Eye (tissue), 1 donor: Measurements from ENCODE around the gene ANKRD44.

ENCODE experiments used
- DNase-seq: peaks from one replicate; pipeline ENCODE4 v3.0.0-alpha.2; 2015

ANKRD44 gene

DNA sequence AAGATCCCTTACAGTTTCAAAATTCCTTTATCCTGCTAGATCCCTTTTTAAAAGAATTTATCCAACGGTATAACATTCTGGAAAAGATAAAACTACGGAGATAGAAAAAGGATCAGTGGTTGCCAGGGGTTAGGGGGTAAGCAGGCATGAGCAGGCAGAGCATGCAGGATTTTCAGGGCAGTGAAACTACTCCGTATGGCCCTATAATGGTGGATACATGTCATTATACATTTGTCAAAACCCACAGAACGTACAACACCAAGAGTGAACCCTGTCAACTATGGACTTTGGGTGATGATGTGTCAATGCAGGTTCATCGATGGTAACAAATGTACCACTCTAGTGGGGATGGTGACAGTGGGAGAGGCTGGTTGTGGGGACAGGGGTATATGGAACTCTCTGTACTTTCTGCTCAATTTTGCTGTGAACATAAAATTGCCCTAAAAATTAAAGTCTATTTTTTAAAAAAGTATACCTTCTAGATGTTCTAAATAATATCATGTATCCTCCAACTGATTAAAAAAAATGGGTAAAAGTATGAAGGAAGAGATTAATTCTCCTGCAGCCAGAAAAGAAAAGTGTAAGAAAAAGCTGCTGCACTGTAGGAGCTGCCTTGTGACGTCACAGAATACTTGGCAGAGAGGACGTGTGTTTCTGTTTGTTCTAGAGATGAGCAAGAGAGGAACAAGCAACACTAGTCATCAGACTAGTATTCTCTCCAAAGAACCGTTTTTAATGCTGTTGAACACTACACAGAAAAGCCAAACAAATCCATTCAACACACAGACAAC lies 23.6 kb downstream of the ANKRD44 start:
- no peak for DNase-seq

DNA sequence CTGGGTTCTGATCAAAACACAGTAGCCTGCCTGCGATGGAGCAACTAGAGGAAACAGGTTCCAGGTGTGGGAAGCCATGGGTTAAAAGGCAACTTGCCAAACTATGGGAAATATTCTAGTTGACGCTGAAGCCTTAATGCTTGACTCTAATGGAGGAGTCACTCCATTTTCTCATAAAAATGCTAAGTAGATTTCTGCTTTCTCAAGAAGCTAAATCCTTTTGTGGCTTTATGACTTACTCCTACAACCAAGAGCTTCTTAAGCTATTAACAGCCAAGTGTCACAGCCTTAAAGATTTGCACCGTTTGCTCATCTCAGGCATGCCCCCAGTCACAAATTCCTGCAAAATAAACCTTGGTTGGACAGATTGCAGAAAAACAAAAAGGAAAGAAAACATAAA lies 25.2 kb downstream of the ANKRD44 start:
- no peak for DNase-seq

DNA sequence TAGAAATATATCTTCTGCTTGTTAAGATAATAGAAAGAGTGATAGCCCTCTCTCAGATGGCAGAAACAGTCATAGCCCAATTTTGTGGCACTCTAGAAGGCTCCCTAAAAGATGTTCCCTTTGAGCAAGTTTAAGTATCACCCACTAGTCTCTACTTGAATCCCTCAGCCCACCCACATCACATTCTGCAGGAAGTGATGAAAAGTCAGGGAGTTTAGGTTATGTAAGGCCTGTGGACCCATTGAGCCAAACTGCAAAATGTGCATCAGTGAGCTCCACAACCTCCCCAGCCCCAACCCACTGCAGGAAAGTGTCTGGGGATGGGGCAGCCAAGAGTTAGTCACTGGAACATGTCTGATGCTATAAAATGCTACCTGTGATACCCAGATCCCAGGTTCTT lies 25.6 kb downstream of the ANKRD44 start:
- no peak for DNase-seq

DNA sequence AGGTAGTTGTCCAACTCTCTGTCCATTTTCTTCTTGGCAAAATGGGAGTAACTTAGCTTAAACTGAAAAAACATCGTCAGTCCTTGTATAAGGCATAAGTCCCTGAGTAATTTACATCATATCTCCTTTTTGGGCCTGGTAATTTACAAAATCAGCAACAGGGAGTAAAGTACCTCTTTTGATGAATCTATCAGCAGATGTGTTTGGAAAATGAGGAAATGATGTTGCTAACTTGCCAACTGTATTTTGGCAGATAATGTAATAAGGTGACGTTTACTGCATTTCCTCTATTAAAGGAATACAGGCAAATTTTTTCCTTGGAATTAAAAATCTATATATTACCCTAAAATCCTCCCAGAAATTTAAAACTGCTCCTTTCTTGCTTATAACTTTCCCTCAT lies 29.2 kb downstream of the ANKRD44 start:
- no peak for DNase-seq

DNA sequence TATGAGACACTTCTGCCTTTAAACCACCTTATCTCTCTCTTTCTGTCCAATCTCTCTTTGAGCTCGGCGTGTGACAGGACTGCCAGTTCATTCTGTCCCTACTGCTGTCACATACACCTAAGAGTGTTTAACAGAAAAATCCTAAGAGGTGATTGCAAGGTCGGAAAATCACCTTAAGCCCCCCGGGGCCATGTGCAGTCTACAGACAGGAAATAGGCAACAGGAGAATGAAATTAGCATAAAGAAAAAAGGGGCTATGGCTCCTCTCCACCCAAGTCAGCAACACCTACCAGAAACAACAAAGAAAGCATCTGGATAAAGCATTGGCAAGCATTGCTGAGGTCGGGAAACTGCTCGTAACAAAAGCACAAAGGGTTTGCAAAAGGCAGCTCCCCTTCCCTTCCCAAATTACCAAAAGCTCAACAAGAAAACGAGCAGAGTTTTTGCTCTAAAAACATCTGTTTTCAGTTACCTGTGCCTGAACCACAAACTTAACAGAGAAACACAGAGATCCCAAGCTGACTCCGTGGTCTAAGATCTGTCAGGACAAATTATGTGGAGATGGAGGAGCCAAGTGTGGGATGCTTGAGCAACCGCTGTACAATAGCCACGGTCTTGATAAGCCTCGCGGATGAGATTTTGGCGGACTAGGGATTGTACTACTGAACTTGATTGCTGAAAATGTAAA lies 30.4 kb downstream of the ANKRD44 start:
- peak; percentile 74 for DNase-seq

DNA sequence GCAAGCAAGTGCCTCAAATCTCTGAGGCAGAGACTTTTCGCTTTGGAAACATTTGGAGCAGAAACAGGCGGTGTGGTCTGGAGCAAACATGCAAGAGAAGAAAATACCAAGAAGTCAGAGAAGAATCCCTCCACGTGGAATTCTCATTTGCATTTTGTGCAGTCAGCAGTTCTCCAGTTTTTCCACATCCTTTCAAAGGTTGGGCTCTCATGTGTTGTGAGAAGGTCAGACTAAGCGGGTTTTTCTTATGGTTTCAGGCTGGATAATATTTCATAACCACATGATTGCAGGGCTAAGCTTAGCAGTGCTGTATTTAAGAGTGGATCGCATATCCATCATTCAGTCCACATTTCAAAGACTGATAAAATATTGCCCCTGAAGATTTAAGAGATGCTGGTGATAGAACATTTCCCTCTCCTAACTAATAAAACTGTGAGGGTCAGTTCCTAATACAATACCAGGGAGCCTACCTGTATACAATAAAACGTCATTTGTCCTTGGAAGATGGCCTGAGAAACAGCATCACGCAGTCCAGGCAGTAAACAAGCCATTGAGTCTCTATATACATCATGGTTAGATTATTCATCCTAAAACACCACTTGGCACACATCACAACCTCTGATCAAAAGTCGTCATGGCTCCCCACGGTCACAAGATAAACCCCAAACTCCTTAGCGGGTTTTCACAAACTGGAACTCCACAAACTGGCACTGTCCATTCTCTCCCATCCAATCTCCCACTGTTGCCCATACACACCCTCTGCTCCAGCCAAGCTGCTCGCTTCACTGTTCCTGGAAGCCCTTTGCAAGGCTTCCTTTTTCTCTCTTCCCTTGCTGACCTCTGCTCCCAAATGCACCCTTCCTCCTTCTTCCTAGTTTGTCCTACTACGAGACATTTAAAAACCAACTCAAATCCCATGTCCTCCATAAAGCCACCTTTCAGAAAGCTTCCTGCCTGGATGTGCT lies 31.5 kb downstream of the ANKRD44 start:
- DNase-seq = peak; percentile 35

DNA sequence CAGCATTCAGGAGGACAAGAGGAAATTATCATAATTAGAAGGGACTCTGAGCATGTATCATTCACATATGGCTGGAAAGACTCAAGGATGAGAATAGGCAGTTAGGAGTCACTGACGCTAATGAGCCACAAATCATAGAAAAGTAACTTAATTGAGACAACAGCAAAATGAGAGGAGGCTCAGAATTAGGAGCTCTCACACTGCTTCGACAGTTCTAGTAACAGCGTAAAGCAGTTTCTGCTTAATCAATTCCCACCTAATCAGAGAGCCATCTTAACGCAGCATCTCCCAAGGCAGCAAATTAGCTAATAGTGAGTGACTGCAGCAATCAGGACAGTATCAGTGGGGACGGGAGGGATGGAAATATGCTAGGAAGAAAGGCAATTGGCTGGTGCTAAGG lies 32.8 kb downstream of the ANKRD44 start:
- peak; percentile 59 for DNase-seq

DNA sequence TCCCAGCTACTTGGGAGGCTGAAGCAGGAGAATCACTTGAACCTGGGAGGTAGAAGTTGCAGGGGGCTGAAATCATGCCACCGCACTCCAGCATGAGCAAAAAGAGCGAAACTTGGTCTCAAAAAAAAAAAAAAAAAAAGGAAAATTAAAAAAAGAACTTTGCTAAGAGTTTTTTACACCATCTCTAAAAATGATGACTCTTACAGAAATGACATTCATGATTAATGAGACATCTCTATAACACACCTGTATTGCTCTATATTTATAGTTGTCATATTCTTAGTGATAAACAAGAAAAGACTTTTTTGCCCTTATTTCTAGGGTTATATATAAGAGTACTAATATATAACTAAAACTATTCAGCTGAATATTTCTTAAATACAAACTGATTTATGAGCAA lies 34.4 kb downstream of the ANKRD44 start:
- DNase-seq = no peak

DNA sequence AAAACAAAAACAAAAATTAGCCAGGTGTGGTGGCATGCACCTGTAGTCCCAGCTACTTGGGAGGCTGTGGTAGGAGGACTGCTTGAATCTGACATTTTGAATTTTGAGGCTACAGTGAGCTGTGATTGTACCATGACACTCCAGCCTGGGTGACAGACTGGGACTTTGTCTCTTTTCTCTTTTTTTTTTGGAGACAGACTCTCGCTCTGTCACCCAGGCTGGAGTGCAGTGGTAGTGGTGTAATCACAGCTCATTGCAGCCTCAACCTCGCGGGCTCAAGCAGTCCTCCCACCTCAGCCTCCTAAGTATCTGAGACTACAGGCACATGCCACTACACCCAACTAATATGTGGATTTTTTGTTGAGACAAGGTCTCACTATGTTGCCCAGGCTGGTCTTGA lies 35.6 kb downstream of the ANKRD44 start:
- no peak for DNase-seq

DNA sequence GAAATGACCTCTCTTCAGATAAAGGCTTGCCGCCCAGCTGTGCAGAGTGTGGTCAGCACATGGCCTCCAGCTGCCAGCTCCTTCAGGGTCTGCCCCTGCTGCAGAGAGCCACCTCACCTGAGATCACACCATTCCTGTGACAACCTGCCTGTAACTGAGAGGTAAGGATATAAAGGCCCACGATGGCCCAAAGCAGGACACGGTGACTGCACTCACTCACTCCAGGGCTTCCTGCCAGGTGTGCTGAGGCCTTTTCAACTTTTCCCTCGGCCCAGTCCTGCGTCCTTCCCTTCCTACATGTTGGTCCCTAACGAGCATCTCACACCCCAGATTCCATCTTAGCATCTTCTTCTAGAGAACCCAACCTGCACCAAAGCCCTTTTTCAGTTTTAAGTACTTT lies 36.2 kb downstream of the ANKRD44 start:
- no peak for DNase-seq

DNA sequence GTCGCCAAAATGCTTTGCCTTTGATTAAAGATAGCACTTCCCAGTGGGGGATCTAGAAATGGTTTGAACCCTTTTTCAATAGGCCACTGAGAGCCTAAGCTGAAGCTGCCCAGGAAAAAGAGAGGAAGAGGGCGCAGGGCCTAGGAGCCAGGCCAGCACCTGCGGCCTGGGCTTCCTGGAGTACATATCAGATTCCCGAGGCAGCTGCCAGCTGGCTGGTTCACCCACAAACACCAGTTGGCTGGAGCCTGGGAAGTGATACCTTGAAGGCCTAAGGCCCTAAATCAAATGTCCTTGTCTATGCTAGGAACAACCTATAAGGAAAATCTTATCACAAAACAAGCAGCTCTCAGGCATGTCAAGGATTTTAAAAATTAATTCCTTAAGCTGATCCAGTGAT lies 37.1 kb downstream of the ANKRD44 start:
- DNase-seq = no peak

DNA sequence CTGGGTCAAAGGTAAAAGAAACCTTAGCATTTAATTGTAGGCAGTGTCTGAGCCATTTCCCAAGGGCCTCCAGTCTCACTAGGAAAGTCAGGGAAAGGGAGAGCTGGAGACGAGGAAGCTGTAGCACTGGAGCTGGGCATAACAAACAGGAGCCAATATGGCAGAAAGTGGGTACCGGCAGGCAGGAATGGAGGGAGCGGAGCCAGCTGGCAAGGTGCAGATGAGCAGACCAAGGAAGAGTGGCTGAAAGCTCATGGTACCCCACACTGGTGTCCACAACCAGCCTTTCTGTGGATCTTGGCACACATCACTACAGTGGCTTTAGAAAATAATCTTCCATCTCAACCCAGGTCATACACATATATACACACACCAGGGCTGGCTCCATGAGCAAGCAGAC lies 40.0 kb downstream of the ANKRD44 start:
- DNase-seq = no peak

DNA sequence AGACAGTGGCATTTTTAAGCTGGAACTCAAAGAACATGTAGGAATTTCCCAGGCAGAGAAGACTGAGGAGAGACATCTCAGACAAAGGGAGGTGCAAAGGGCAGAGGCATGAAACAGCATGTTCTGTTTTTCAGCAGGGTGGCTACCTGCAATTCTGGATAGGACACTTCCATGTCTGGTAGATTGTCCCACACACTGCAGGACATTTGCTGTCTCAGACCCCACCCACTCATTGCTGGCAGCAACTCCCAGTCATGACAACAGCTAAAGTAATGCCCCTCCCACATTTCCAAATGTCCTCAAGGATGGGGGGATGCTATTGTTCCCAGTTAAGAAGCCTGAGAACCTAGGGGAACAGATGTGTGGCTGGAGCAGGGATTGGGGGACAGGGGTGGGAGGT lies 40.8 kb downstream of the ANKRD44 start:
- DNase-seq = no peak

DNA sequence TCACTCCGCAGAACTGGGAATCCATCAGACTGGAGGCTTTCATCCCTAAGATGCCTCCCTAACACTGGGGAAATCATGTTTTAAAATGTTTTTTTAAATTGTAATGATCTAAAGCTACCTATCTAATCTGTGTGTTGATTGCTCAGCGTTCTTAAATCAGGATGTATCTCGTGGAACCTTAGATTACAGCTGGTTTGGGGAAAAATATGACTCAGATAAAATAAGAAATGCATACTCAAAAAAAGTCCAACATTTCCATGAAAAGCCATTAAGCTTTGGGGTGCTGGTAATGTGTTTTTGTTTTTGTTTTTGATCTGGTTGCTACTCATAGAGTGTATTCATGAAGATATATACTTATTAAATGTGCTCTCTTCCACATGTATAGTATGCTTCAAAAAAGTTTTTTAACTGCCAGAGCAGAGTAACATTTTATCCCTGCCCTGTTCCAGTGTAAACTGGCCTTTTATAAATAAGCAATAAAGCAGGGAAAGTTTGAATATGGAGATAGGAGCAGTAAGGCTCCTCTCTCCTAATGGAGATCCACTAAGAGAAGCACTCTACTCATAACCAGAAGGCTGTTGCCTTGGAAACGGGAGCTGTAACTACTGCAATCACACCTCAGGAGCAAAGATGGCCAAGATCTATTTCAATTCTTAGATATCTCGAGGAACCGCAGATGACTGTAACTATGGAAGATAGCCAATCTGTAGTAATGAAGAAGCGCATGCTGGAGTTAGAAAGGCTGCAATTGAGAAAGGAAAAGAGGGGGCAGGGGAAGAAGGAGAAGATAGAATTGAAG lies 41.6 kb downstream of the ANKRD44 start:
- no peak for DNase-seq

DNA sequence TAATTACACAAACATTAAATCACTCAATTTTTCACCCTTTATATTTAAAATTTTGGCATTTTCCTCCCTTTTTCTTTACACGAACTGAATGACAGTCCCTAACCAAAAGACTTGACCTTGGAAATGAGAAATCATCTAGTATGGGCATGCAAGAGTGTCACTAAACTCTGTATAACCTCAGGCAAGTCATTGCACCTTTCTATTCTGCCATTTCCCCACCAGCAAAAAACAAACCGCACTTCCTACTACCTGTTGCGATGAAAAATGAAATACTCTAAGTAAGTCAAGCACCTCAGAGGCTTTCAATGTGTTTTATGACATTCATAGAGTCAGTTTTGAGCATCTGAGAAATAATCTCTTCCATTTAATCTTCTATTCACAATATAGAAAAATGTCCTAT lies 44.1 kb downstream of the ANKRD44 start:
- no peak for DNase-seq

DNA sequence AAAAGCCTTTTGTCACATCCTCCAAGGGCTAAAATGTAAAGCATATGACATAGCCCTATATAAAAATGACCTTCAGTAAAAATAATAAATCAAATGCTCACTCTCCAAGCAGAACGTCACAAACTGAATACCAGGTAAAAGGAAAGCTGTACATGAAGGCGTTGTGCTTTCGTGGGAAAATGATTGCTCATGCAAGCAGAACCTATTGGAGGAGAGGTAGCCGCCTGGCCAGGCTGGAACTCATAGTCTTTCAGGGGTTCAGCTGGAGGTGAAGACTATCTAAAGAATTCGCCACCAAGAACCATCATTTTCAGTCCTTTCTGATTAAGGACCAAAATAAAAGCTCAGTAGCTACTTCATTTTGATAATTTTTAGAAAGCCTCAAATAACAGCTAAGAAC lies 44.7 kb downstream of the ANKRD44 start:
- DNase-seq = no peak

DNA sequence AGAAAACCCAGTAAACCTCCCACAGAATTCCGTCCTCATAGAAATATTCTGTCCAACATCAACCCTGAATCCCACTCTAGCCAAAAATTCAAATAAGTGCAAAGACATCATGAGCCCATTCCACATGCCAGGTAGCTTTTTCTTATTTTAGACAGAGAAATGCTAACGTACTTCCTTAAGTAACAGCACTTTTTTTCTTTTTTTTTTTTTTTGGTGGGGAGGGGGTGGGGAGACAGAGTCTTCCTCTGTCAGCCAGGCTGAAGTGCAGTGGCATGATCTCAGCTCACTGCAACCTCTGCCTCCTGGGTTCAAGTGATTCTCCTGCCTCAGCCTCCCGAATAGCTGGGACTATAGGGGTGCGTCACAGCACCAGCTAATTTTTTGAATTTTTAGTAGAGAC lies 45.5 kb downstream of the ANKRD44 start:
- no peak for DNase-seq

DNA sequence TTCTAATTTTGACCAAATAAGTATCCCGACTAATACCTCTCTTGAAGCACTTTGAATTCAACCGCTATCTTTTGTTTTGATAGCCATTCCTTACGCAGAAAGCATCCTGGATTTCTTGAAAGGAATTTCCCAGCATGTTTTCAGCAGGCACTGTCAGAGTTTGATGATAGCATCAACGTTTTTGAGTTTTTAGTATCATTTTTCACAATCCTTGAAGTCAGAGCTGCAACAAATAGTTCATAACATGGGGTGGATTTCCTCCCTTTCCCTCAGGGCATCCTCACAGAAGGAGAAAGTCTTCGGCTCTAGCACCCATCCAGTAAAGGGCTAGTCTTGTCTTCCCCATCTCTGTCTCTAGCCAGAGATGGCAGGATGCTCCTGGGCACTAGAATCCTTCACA lies 46.2 kb downstream of the ANKRD44 start:
- no peak for DNase-seq

DNA sequence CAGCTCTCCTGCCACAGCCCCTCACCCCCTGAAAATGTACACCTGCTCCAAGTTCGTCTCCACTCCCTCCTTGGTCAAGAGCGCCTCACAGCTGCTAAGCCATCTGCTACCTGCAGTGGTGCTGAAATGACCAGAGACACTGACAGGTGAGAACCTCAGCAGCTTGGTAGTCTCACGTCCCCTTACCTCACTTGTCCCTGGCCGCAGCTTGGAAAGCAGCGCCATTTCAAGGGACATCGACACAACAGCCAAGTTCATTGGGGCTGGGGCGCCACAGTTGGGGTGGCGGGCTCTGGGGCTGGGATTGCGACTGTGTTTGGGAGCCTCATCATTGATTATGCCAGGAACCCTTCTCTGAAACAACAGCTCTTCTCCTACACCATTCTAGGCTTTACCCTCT lies 47.5 kb downstream of the ANKRD44 start:
- no peak for DNase-seq

DNA sequence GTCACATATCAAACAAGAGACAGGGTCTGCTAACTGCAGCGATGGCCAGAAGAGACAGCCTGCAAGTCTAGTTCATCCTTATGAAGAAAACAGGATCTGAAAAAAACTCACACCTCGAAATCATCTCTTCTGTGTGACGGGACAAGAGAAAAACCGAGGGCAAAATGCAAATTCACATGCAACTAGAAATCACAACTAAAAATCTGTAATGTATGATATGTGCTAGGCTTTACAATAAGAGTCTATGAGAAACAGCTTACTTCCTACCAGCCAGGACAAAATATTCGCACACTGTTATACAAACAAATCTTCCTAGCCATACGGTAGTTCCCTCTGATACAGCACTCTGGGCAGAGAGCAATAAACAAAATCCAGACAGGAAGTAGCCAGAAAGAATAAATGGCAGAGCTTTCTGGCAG lies 48.8 kb downstream of the ANKRD44 start:
- no peak for DNase-seq

DNA sequence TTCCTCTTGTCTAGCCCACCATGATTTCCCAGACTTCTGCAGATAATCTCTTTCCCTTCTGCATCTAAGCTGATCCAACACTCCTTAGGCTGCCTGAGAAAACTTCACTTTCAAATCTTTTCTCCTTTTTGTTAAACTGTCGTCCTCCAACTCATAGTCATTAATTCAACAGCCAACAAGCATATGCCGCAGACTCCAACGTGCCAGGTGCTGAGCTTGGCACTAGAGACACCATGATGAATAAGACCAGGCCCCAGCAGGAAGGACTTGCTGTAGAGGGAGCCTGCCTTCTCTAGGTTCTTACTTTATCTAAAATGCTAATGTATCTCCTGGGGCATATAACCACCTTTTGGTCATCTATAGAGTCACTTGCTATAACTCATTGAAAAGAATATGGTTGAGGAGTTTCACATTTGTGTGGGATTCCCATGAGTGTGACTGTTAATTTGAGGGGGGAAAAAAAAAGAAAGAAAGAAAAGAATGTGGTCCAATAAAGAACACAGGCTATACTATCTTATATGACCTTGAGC lies 51.0 kb downstream of the ANKRD44 start:
- DNase-seq = no peak

DNA sequence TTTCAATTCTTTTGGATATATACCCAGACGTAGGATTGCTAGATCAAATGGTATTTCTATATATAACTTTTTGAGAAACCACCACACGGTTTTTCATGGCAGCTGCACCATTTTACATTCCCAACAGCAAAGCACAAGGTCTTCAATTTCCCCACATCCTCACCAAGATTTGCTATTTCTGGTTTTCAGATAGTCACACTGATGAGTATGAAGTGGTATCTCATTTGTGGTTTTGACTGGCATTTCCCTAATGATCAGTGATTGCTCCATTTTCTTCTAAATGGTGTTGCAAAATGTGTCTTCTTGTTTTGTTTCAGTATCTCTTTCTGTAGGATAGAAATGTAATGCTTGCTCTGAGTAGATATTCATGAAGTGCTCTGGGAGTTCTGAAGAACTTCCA lies 52.0 kb downstream of the ANKRD44 start:
- DNase-seq = no peak
